Measurements from ENCODE around the gene RC3H1. TPM values are rescaled to one million over a fixed set of nuclear protein-coding genes. Genes with fewer than 3 reads are reported as not detected.

RC3H1 gene
- polyA plus RNA-seq, 2 of the 4 experiments (the other 2 are of a cell fraction) = 4.0 to 12.7 TPM

DNA sequence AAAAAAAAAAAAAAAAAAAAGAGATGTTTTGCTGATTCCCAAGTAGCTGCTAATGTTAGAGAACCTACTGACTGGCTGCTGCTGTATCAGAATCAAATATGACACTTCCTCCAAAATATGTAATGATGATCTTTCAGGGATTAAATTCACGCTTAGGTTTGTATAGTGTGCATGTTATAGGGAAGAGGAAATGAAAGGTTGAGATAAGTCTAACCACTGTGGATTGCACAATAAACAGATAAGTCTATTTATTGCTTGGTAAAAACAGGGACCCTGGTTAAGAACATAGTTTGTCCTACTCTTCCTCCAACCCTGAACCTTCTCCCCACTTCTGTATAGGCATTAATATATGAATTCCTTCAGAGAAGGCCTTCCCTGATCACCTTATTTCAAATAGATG, 13.2 kb downstream of the RC3H1 start:
- no peak for DNase-seq (ENCODE audit: low read depth in 1 of 2, low spot score in 1 of 2)
- H3K27ac ChIP-seq = no peak overlapping the region
- H3K4me3 ChIP-seq = no peak overlapping the region
- H3K4me2 ChIP-seq = no peak overlapping the region
- no peak for ATAC-seq
- no peaks in the 10 kb centered on the region for H3K9me3 ChIP-seq
- WGBS (ENCODE audit: missing lambda C conversion rate) = 93% methylated on average over 1 of the region's 1 CpG
- FAIRE-seq = no peak
- TF ChIP-seq CEBPB (IDR thresholded peaks at IDR 0.05) (peak; percentile 17 to 18; a peak in 1 of 4 replicates), MAFK (IDR thresholded peaks at IDR 0.05; ENCODE audit: partially characterized antibody) (no peak)
- CTCF ChIA-PET = interaction anchor here (0.6 kb wide), 1 partner anchor 764 kb away, joined by 3 read pairs; no protein-coding TSS in a partner anchor
- peaks cover 5% of the 10 kb centered on the region; the same call in 1 of the 3 replicates for H3K4me1 ChIP-seq
- POLR2A ChIA-PET = interaction anchor here (0.6 to 3.1 kb wide), 2 partner anchors 10 to 13 kb away, joined by 3 to 10 read pairs; partner anchors contain the start of gene RC3H1

DNA sequence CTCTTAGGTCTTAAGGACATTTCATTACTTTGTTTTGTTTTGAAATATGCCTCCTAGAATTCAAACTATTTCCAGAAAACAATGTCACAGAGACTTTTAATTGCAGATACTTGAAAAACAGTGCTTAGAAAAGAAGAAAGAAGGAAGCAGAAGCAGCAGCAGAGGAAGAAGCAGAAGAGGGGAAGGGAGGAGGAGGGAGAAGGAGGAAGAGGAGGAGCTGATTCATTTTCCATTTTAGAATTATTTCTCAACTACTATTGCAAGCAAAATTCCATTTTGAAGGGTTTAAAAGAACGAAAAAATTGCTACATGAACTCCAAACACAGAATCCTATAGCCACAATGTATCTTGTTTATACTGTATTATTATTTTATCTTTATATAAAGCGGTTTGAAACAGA, 13.9 kb downstream of the RC3H1 start:
- ATAC-seq = no peak
- no peak for DNase-seq (ENCODE audit: low read depth in 1 of 2, low spot score in 1 of 2)
- Histone ChIP-seq H3K4me2 (no peak overlapping the region), H3K9me3 (no peaks in the 10 kb centered on the region), H3K27ac (no peak overlapping the region), H3K4me1 (peaks cover 5% of the 10 kb centered on the region; the same call in 1 of the 3 replicates), H3K4me3 (no peak overlapping the region)
- ChIA-PET POLR2A (no interaction called here), CTCF (no interaction called here)
- FAIRE-seq = no peak
- TF ChIP-seq MAFK (IDR thresholded peaks at IDR 0.05; ENCODE audit: partially characterized antibody) (no peak), EP300 (IDR thresholded peaks at IDR 0.05) (no peak), HOXB5 (CRISPR knock-in tag; IDR thresholded peaks at IDR 0.05) (no peak), NR3C1 (IDR thresholded peaks at IDR 0.05) (no peak), NFE2L2 (conservative IDR thresholded peaks at IDR 0.05; ENCODE audit: low read length) (no peak)
- TF ChIP-seq, protein P1, sequence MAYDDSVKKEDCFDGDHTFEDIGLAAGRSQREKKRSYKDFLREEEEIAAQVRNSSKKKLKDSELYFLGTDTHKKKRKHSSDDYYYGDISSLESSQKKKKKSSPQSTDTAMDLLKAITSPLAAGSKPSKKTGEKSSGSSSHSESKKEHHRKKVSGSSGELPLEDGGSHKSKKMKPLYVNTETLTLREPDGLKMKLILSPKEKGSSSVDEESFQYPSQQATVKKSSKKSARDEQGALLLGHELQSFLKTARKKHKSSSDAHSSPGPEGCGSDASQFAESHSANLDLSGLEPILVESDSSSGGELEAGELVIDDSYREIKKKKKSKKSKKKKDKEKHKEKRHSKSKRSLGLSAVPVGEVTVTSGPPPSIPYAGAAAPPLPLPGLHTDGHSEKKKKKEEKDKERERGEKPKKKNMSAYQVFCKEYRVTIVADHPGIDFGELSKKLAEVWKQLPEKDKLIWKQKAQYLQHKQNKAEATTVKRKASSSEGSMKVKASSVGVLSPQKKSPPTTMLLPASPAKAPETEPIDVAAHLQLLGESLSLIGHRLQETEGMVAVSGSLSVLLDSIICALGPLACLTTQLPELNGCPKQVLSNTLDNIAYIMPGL (CRISPR knock-in tag; IDR thresholded peaks at IDR 0.05; ENCODE audit: borderline replicate concordance) = no peak
- TF ChIP-seq, protein P2, sequence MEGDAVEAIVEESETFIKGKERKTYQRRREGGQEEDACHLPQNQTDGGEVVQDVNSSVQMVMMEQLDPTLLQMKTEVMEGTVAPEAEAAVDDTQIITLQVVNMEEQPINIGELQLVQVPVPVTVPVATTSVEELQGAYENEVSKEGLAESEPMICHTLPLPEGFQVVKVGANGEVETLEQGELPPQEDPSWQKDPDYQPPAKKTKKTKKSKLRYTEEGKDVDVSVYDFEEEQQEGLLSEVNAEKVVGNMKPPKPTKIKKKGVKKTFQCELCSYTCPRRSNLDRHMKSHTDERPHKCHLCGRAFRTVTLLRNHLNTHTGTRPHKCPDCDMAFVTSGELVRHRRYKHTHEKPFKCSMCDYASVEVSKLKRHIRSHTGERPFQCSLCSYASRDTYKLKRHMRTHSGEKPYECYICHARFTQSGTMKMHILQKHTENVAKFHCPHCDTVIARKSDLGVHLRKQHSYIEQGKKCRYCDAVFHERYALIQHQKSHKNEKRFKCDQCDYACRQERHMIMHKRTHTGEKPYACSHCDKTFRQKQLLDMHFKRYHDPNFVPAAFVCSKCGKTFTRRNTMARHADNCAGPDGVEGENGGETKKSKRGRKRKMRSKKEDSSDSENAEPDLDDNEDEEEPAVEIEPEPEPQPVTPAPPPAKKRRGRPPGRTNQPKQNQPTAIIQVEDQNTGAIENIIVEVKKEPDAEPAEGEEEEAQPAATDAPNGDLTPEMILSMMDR (IDR thresholded peaks at IDR 0.05) = no peak
- 77% methylated on average over 2 of the region's 2 CpGs for WGBS (ENCODE audit: missing lambda C conversion rate)

DNA sequence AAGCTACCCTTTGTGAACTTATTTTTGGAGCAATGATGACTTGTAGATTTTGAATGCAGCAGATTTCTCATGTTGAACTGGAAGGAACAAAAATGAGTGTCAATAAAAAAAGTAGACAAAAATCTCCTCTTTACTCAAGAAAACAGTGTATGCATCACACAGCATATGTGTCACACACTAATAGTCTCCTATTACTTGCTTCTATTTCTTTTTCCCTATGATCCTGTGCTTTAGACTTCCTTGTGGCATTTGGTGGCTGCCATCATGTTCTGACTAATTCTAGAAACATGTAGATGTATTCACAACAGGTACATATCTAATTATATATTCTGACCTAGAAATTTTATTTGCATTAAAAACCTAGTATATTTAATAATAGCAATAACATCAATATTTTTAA, 14.3 kb downstream of the RC3H1 start:
- H3K4me3 ChIP-seq = no peak overlapping the region
- ChIA-PET CTCF (interaction anchor here (1.0 kb wide), 1 partner anchor 29 kb away, joined by 4 read pairs; no protein-coding TSS in a partner anchor), POLR2A (no interaction called here)
- peaks cover 5% of the 10 kb centered on the region; the same call in 1 of the 3 replicates for H3K4me1 ChIP-seq
- DNase-seq (ENCODE audit: low read depth in 1 of 2, low spot score in 1 of 2) (no peak), FAIRE-seq (no peak), ATAC-seq (no peak)
- H3K27ac ChIP-seq = no peak overlapping the region
- no peaks in the 10 kb centered on the region for H3K9me3 ChIP-seq
- TF ChIP-seq ESRRA (IDR thresholded peaks at IDR 0.05; ENCODE audit: borderline replicate concordance, low read length) (no peak), SREBF2 (IDR thresholded peaks at IDR 0.05) (no peak), EHMT2 (IDR thresholded peaks at IDR 0.05; ENCODE audit: low read depth) (no peak), SMC3 (IDR thresholded peaks at IDR 0.05) (no peak), ZSCAN20 (CRISPR knock-in tag; IDR thresholded peaks at IDR 0.05) (no peak), NPAS2 (CRISPR knock-in tag; IDR thresholded peaks at IDR 0.05; ENCODE audit: borderline replicate concordance) (no peak), CBX8 (IDR thresholded peaks at IDR 0.05) (no peak)
- TF ChIP-seq, protein P3, sequence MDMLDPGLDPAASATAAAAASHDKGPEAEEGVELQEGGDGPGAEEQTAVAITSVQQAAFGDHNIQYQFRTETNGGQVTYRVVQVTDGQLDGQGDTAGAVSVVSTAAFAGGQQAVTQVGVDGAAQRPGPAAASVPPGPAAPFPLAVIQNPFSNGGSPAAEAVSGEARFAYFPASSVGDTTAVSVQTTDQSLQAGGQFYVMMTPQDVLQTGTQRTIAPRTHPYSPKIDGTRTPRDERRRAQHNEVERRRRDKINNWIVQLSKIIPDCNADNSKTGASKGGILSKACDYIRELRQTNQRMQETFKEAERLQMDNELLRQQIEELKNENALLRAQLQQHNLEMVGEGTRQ (IDR thresholded peaks at IDR 0.05) = no peak
- TF ChIP-seq, protein P4, sequence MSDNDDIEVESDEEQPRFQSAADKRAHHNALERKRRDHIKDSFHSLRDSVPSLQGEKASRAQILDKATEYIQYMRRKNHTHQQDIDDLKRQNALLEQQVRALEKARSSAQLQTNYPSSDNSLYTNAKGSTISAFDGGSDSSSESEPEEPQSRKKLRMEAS (IDR thresholded peaks at IDR 0.05) = no peak
- TF ChIP-seq, protein P5, sequence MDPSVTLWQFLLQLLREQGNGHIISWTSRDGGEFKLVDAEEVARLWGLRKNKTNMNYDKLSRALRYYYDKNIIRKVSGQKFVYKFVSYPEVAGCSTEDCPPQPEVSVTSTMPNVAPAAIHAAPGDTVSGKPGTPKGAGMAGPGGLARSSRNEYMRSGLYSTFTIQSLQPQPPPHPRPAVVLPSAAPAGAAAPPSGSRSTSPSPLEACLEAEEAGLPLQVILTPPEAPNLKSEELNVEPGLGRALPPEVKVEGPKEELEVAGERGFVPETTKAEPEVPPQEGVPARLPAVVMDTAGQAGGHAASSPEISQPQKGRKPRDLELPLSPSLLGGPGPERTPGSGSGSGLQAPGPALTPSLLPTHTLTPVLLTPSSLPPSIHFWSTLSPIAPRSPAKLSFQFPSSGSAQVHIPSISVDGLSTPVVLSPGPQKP (IDR thresholded peaks at IDR 0.05; ENCODE audit: low read depth, low read length) = no peak
- no peak overlapping the region for H3K4me2 ChIP-seq
